Measurements from ENCODE around the gene SAPCD2.

DNA sequence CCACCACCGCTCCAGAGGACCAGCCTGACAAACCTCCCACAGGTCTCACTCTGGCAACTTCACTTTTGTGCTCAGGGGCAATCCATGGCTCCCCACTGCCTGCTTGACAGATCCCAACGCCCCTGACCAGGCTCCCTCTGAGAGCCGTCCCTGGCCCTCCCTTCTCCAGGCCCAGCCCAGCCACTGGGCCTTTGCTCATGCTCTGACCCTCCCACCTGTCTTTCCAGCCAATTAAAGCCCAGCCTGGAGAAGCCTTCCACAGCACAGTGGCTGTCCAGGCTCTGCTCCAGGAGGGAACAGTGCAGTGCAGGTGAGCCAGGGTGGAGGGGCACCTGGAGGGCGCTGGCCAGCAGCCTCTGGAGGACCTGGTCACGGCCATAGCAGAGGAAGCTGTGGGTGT, 19.8 kb downstream of the SAPCD2 start:
- TF ChIP-seq, protein P1, sequence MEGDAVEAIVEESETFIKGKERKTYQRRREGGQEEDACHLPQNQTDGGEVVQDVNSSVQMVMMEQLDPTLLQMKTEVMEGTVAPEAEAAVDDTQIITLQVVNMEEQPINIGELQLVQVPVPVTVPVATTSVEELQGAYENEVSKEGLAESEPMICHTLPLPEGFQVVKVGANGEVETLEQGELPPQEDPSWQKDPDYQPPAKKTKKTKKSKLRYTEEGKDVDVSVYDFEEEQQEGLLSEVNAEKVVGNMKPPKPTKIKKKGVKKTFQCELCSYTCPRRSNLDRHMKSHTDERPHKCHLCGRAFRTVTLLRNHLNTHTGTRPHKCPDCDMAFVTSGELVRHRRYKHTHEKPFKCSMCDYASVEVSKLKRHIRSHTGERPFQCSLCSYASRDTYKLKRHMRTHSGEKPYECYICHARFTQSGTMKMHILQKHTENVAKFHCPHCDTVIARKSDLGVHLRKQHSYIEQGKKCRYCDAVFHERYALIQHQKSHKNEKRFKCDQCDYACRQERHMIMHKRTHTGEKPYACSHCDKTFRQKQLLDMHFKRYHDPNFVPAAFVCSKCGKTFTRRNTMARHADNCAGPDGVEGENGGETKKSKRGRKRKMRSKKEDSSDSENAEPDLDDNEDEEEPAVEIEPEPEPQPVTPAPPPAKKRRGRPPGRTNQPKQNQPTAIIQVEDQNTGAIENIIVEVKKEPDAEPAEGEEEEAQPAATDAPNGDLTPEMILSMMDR (IDR thresholded peaks at IDR 0.05; ENCODE audit: poor library complexity, severe bottlenecking): no peak
- no peak for TF ChIP-seq POLR2AphosphoS5 (IDR thresholded peaks at IDR 0.05)
- TF ChIP-seq SMC3 (conservative IDR thresholded peaks at IDR 0.05; ENCODE audit: poor library complexity): no peak
